Fibroblast of skin of back (primary cell): ENCODE results near the gene ADCY1. TPM values are rescaled to one million over a fixed set of nuclear protein-coding genes. Genes with fewer than 3 reads are reported as not detected.
"Not testable (repeated sequence)": the region's sequence is repeated elsewhere in the genome, so short reads cannot be mapped to it uniquely, and the experiment has no call there.

Experiments
- DNase-seq: peaks from one replicate; pipeline ENCODE4 v3.0.0-alpha.2; 2013
- polyA plus RNA-seq, 2 experiments: library from polyadenylated mRNA; unstranded; fragments of 120-200 nt; gene quantifications; one replicate each; pipeline ENCODE4 v1.2.1, GENCODE V29; 2013; ENCODE audit not compliant: insufficient read length in 2 of 2

Gene ADCY1
- polyA plus RNA-seq (2013, experiment 1 of 2; ENCODE audit: insufficient read length), result 0.91 TPM
- 0.94 TPM for polyA plus RNA-seq (2013, experiment 2 of 2; ENCODE audit: insufficient read length)

DNA sequence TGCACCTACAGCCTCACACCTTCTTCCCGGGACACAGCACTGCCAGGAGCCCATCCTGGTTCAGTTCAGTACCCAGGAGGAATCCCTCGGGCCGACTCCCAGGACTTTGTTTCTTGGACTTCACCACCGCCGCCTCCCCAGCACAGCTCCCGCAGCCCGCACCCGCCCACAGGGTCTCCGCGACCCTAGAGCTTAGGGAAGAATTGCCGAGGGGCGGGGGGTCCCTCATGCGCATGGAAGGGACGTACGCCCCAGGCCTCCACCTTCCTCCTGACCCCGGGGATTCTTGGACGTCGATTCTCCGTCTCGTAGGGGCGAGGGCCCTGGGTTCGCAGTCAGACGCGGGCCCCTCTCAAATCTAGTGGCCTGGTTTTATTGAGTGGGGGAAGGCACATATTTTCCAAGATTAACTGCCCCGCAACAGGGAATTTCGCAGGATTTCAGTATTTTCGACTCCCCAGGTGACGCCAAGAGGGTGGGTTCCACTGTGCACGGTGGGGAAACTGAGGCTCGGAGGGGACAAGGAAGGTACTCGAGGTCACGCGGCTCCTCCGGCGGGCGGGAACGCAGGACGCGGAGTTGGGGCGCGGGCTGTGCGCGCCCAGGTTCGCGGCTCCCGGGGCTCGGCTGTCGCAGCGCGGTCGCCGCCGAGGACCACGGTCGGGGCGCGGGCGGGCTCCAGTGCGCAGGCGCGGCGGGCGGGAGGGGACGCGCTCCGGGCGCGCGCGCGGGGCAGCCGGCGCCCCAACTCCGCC, at the start of gene ADCY1:
TSS of gene ADCY1 (plus strand) at position 708 of the 755 bp plus-strand sequence. CDS start 176 bp downstream, outside the sequence.
- no peak for DNase-seq

DNA sequence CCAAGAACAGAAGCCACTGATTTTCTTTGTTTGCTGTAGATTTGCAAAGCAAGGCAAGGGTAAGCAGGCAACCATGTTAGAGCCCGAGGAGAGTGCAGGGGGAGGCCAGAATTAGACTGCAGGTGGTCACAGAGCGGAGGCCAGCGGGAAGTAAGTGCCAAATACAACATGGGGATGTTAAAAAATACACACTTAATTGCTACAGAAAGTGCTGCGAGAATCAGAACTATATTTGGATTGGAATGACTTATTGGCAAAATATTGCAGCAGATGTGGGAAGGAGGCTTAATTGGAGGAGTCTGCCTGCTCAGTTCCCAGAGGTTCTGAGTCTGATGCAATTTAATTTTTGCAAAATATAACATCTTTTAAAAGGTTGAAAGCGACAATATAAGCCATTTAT, 49.7 kb upstream of the ADCY1 start:
- DNase-seq, result no peak

- DNase-seq, result no peak
Measured at GRCh38 chr7:45525057-45525456, 49.1 kb upstream of the ADCY1 start.

DNA sequence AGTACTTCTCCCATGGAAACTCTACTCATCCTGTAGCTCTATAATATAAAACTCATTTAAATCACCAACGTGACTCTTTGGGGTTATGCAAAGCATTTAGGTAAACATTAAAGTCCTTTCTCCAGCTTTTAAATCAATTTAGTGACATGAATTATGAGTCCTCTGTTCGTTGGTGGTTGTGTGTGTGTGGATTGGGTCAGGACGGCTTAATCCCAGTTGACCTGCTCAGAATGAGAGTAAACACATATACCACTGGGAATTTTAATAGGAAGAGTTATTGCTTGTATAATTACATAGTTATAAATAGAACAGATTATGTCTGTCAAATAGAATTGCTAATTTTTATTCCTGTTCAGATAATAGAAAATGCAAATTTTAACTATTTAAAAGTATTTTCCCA, 30.7 kb upstream of the ADCY1 start:
- DNase-seq, result no peak

- not testable (repeated sequence) for DNase-seq
Measured at GRCh38 chr7:45545105-45545710, 29.0 kb upstream of the ADCY1 start.

GRCh38 chr7:45548917-45549316, 25.3 kb upstream of the ADCY1 start:
- not testable (repeated sequence) for DNase-seq

DNA sequence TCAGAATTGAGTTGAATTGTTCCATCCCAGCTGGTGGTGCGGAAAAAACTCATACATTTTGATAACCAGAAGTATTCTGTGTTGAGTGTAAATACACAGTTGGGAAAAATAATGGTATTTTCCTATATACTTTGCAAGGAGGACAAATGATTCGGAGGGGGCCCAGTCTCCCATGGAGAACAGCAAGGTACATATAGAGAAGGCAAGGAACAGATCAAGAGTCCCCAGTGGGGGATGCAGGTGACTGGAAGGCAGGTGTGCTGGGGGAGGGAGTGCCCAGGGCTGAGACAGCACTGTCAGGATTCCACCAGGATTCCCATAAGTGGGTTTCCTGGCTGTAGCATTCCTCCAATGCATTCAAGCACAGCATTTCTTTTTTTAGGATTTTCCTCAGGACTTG, 10.8 kb upstream of the ADCY1 start:
- no peak for DNase-seq

GRCh38 chr7:45563941-45564461, 10.2 kb upstream of the ADCY1 start:
- no peak for DNase-seq

- DNase-seq, result no peak
Measured at GRCh38 chr7:45564485-45564884, 9.7 kb upstream of the ADCY1 start.

GRCh38 chr7:45564886-45565455, 9.2 kb upstream of the ADCY1 start:
- no peak for DNase-seq

DNA sequence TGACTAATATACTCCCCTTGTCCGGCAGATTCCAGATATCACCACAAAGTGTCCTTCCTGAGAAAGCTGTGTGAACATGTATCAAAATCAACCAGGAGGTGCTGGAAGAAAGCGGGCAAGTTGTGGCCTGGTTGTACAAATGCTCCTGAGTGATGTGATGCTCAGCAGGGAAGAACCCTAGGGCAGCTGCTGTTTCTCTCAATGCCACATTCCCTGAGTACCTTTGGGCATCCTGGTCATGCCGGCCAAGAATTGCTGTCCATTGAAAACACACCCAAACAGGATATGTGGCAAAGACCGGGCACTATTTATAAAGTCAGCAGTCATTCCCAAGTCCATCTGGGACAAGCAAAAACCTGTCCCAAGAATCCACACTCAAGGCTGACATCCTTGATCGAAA, 7.8 kb upstream of the ADCY1 start:
- DNase-seq, result no peak

GRCh38 chr7:45566961-45567360, 7.2 kb upstream of the ADCY1 start:
- DNase-seq, result no peak

DNA sequence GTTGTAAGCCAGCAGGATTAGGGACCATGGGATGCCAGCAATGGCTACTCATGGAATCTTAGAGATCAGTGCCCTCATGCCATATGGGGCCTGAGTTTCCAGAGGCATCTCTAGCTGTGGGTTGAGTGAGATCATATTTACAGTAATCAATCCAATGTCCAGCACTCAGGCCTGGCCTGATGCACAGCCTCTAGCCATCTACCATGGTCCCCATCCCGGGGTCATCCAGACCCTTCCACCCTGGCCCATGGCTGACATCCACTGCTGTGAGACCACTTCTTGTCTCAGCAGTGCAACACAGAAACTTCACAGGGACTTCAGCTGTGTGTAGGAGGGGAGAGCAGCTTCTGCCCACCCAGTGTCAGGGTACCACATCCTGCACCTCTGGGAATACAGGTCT, 6.5 kb upstream of the ADCY1 start:
- no peak for DNase-seq

- DNase-seq, result no peak
Measured at GRCh38 chr7:45568536-45569289, 5.5 kb upstream of the ADCY1 start.

GRCh38 chr7:45569290-45569685, 4.9 kb upstream of the ADCY1 start:
- no peak for DNase-seq

DNA sequence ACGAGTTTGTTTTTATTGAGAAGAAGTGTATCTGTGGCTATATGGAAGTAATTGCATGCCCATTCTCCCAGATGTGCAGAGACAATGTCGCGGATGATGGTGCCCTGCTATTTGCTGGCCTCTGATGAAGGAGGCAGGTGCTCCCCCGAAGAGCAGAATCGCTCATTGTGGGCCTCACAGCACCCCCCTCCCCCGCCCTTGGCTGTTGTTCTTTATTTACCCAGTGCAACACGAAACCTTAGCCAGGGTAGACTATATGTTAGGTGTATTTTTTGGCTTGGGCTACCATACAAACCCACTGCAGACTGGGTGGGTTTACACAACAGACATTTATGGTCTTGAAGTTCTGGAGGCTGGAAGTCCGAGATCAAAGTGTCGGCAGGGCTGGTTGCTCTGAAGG, 3.4 kb upstream of the ADCY1 start:
- DNase-seq, result no peak

- no peak for DNase-seq
Measured at GRCh38 chr7:45573204-45573603, 964 bp upstream of the ADCY1 start.

DNA sequence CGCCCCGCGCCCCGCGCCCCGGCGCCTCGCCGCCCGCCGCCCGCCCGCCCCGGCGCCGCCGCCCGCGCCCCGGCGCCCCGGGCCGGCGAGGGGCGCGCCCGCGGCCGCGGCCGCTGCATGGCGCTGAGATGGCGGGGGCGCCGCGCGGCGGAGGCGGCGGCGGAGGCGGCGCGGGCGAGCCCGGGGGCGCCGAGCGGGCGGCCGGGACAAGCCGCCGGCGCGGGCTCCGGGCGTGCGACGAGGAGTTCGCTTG, 174 bp downstream of the ADCY1 start:
- no peak for DNase-seq

- DNase-seq, result peak; percentile 65
Measured at GRCh38 chr7:45574669-45575500, 717 bp downstream of the ADCY1 start.

DNA sequence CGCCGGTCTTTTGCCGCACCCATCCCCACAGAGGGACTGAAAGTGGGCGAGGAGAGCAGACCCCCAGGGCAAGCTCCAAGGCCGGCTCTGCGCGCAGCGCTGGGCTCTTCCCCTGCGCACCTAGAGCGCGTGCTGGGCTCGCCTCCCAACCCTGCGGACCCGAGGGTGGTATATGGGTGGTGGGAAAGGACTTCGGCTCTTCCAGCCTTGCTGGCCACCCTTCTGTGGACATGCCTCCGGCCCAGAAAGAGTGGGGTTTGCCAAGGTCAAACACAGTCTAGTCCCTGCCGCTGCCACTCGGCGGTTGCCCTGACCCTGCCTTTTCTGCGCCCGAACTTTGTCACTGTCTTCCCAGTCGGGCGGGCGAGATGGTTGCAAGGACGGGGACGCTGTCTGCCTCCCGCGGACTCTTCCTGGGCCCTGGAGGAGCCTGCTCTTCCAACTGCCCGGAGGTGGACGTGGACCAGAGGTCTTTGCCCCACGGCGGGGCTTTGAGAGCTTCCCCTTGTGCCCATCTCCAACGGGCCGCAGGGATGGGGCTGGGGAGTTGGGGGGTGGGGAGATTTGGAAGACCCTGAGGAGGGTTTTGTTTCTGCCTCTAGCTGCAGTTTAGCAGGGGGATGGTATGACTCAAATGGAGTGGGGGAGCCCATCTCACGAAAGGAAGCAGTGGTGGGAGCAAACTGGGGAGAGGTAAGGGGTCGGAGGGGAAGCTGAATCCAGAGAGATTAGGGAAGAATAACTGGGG, 1.5 kb downstream of the ADCY1 start:
- DNase-seq, result no peak

GRCh38 chr7:45576249-45576929, 2.2 kb downstream of the ADCY1 start:
- DNase-seq, result peak; percentile 41
